HepG2 (cell line): ENCODE data around the gene TSC22D4. TPM values are rescaled to one million over a fixed set of nuclear protein-coding genes. Genes with fewer than 3 reads are reported as not detected.
A peak's percentile ranks its signal among the peaks of the same experiment; 100 is the strongest.

ENCODE experiments used
- BRF2 ChIP-seq: sonication (generic); formaldehyde crosslinking; IDR thresholded peaks from 2 replicates; pipeline ENCODE4 v1.8.1; 2022; ENCODE audit warnings: mild to moderate bottlenecking, missing genetic modification reagents
- FOXA3 ChIP-seq: IDR thresholded peaks from 2 replicates; pipeline ENCODE4 v1.6.1; 2016; ENCODE audit warnings: missing genetic modification reagents, missing compliant biosample characterization
- FOXM1 ChIP-seq: sonication (generic); formaldehyde crosslinking; IDR thresholded peaks from 2 replicates; pipeline ENCODE4 v1.5.0; 2020; ENCODE audit warnings: missing genetic modification reagents
- GABPA ChIP-seq, 2 experiments: IDR thresholded peaks; 2 replicates each; pipeline ENCODE4 v1.6.1; 2011 to 2016; ENCODE audit warnings: low read depth in 2 of 2, low read length in 1 of 2, missing biosample characterization in 1 of 2, missing genetic modification characterization in 1 of 2
- HMG20A ChIP-seq: IDR thresholded peaks from 2 replicates; pipeline ENCODE4 v1.6.1; 2016; ENCODE audit warnings: borderline replicate concordance
- HNF4G ChIP-seq, 2 experiments: sonication (generic) in 1 of 2; formaldehyde crosslinking in 1 of 2; IDR thresholded peaks; 2 replicates each; pipeline versions ENCODE4 v1.4.0 to v1.6.1; 2011 to 2020; ENCODE audit warnings: borderline replicate concordance in 2 of 2, low read depth in 2 of 2, mild to moderate bottlenecking in 2 of 2, low read length in 1 of 2, missing genetic modification reagents in 1 of 2, moderate library complexity in 1 of 2
- ISL2 ChIP-seq: sonication (generic); formaldehyde crosslinking; IDR thresholded peaks from 2 replicates; pipeline ENCODE4 v1.5.0; 2020; ENCODE audit warnings: missing genetic modification reagents
- MAZ ChIP-seq, 2 experiments: sonication (generic) in 1 of 2; formaldehyde crosslinking in 1 of 2; IDR thresholded peaks; 2 replicates each; pipeline versions ENCODE4 v1.5.0 to v1.6.1; 2012 to 2020; ENCODE audit warnings: low read depth in 2 of 2, mild to moderate bottlenecking in 2 of 2, borderline replicate concordance in 1 of 2, improper control_type of control experiment in 1 of 2, low read length in 1 of 2, missing genetic modification reagents in 1 of 2, moderate library complexity in 1 of 2
- REXO4 ChIP-seq: sonication (generic); formaldehyde crosslinking; IDR thresholded peaks from 2 replicates; pipeline ENCODE4 v1.8.0; 2022; ENCODE audit warnings: missing genetic modification reagents, mild to moderate bottlenecking, borderline replicate concordance
- RXRA ChIP-seq: sonication (generic); formaldehyde crosslinking; IDR thresholded peaks from 2 replicates; pipeline ENCODE4 v1.5.1; 2020; ENCODE audit warnings: missing genetic modification reagents
- U2AF2 ChIP-seq: fragments of 200-400 bp; formaldehyde crosslinking; IDR thresholded peaks from 2 replicates; pipeline ENCODE4 v1.6.1; 2017; ENCODE audit warnings: low read depth, mild to moderate bottlenecking, low read length
- XRCC5 ChIP-seq: fragments of 200-400 bp; formaldehyde crosslinking; optimal IDR thresholded peaks from 2 replicates; pipeline ENCODE3; 2017; ENCODE audit warnings: mild to moderate bottlenecking, low read length
- ZFP41 ChIP-seq: sonication (generic); formaldehyde crosslinking; IDR thresholded peaks from 2 replicates; pipeline ENCODE4 v1.4.0; 2020; ENCODE audit warnings: mild to moderate bottlenecking, missing genetic modification reagents, borderline replicate concordance
- ZKSCAN8 ChIP-seq: IDR thresholded peaks from 2 replicates; pipeline ENCODE4 v1.6.1; 2016; ENCODE audit warnings: borderline replicate concordance, missing genetic modification reagents, missing compliant biosample characterization
- ZNF101 ChIP-seq: sonication (generic); formaldehyde crosslinking; IDR thresholded peaks from 2 replicates; pipeline ENCODE4 v1.4.0; 2020; ENCODE audit warnings: mild to moderate bottlenecking, low read depth, missing genetic modification reagents, borderline replicate concordance
- ZNF121 ChIP-seq: sonication (generic); formaldehyde crosslinking; IDR thresholded peaks from 2 replicates; pipeline ENCODE4 v1.5.0; 2020; ENCODE audit warnings: mild to moderate bottlenecking, missing genetic modification reagents
- ZNF235 ChIP-seq: sonication (generic); formaldehyde crosslinking; IDR thresholded peaks from 2 replicates; pipeline ENCODE4 v1.8.1; 2023; ENCODE audit warnings: mild to moderate bottlenecking, missing genetic modification reagents, borderline replicate concordance
- ZNF253 ChIP-seq: sonication (generic); formaldehyde crosslinking; IDR thresholded peaks from 2 replicates; pipeline ENCODE4 v1.8.0; 2022; ENCODE audit warnings: mild to moderate bottlenecking, missing genetic modification reagents, borderline replicate concordance
- ZNF33B ChIP-seq: sonication (generic); formaldehyde crosslinking; IDR thresholded peaks from 2 replicates; pipeline ENCODE4 v1.5.1; 2020; ENCODE audit warnings: mild to moderate bottlenecking, missing genetic modification reagents
- ZNF720 ChIP-seq: sonication (generic); formaldehyde crosslinking; IDR thresholded peaks from 2 replicates; pipeline ENCODE4 v1.4.0; 2020; ENCODE audit warnings: missing genetic modification reagents
- ZNF749 ChIP-seq: sonication (generic); formaldehyde crosslinking; IDR thresholded peaks from 2 replicates; pipeline ENCODE4 v1.8.0; 2022; ENCODE audit warnings: mild to moderate bottlenecking, missing genetic modification reagents, moderate library complexity, borderline replicate concordance
- polyA plus RNA-seq, 8 experiments: library from polyadenylated mRNA; depleted of rRNA in 3 of 8; stranded (reverse) in 7 of 8; unstranded in 1 of 8; fragments of >200 nt; fragmentation: Illumina TruSeq in 4 of 8; extraction: Trizol in 4 of 8; gene quantifications; 2 replicates each; pipeline versions ENCODE4 v1.2.1 to v1.2.3, GENCODE V29; 2011 to 2016; ENCODE audit warnings: low read depth in 4 of 8, missing spikeins in 1 of 8, mixed read lengths in 1 of 8; ENCODE audit not compliant: insufficient read depth in 1 of 8
- total RNA-seq, 5 experiments: library from RNA; depleted of rRNA; stranded (reverse); fragments of >200 nt; fragmentation: Illumina TruSeq; extraction: Trizol; gene quantifications; 2 replicates each; pipeline ENCODE4 v1.2.3, GENCODE V29; 2016; ENCODE audit warnings: low read depth in 1 of 5
- TF ChIP-seq, protein P1 (sequence below): sonication (generic); formaldehyde crosslinking; IDR thresholded peaks from 2 replicates; pipeline ENCODE4 v1.4.0; 2020; ENCODE audit warnings: missing genetic modification reagents
- TF ChIP-seq, protein P2 (sequence below): fragments of 450-650 bp; IDR thresholded peaks from 2 replicates; pipeline ENCODE4 v1.6.1; 2017
- TF ChIP-seq, protein P3 (sequence below): sonication (generic); formaldehyde crosslinking; IDR thresholded peaks from 2 replicates; pipeline ENCODE4 v1.8.1; 2023; ENCODE audit warnings: mild to moderate bottlenecking, missing genetic modification reagents

TSC22D4 gene
- total and polyA plus RNA-seq, 2 of the 13 experiments (the other 11 are each of a cell fraction or from before 2014, with no cell fraction given): 7.7 to 8.7 TPM

- TF ChIP-seq, protein P1, sequence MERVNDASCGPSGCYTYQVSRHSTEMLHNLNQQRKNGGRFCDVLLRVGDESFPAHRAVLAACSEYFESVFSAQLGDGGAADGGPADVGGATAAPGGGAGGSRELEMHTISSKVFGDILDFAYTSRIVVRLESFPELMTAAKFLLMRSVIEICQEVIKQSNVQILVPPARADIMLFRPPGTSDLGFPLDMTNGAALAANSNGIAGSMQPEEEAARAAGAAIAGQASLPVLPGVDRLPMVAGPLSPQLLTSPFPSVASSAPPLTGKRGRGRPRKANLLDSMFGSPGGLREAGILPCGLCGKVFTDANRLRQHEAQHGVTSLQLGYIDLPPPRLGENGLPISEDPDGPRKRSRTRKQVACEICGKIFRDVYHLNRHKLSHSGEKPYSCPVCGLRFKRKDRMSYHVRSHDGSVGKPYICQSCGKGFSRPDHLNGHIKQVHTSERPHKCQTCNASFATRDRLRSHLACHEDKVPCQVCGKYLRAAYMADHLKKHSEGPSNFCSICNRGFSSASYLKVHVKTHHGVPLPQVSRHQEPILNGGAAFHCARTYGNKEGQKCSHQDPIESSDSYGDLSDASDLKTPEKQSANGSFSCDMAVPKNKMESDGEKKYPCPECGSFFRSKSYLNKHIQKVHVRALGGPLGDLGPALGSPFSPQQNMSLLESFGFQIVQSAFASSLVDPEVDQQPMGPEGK (CRISPR knock-in tag): peak; percentile 90
- TF ChIP-seq ZFP41 (CRISPR knock-in tag) (no peak), ZNF101 (CRISPR knock-in tag) (no peak), ZNF749 (CRISPR knock-in tag) (no peak), XRCC5 (peak; percentile 77), ZNF253 (CRISPR knock-in tag) (no peak), ZKSCAN8 (no peak), ZNF720 (no peak), U2AF2 (no peak), FOXA3 (CRISPR knock-in tag) (no peak), GABPA (IDR thresholded peaks at IDR 0.05; ENCODE audit: low read depth, low read length) (peak; percentile 22; the same call in 1 of the 2 replicates), GABPA (CRISPR knock-in tag; IDR thresholded peaks at IDR 0.05; ENCODE audit: low read depth) (no peak), HMG20A (CRISPR knock-in tag) (no peak), MAZ (IDR thresholded peaks at IDR 0.05; ENCODE audit: borderline replicate concordance, low read depth, low read length) (peak; percentile 47; the same call in 1 of the 2 replicates), MAZ (CRISPR knock-in tag; IDR thresholded peaks at IDR 0.05; ENCODE audit: low read depth) (no peak), ZNF33B (no peak), RXRA (CRISPR knock-in tag) (peak; percentile 57; the same call in 1 of the 2 replicates), BRF2 (CRISPR knock-in tag) (no peak), REXO4 (CRISPR knock-in tag) (no peak), ZNF235 (CRISPR knock-in tag) (no peak), ISL2 (CRISPR knock-in tag) (no peak), FOXM1 (no peak), HNF4G (IDR thresholded peaks at IDR 0.05; ENCODE audit: borderline replicate concordance, low read depth, low read length) (no peak), HNF4G (CRISPR knock-in tag; IDR thresholded peaks at IDR 0.05; ENCODE audit: borderline replicate concordance, low read depth) (0 out of 2 replicates have a peak, but pooled peaks have one; percentile 25), ZNF121 (CRISPR knock-in tag) (no peak)
- TF ChIP-seq, protein P2, sequence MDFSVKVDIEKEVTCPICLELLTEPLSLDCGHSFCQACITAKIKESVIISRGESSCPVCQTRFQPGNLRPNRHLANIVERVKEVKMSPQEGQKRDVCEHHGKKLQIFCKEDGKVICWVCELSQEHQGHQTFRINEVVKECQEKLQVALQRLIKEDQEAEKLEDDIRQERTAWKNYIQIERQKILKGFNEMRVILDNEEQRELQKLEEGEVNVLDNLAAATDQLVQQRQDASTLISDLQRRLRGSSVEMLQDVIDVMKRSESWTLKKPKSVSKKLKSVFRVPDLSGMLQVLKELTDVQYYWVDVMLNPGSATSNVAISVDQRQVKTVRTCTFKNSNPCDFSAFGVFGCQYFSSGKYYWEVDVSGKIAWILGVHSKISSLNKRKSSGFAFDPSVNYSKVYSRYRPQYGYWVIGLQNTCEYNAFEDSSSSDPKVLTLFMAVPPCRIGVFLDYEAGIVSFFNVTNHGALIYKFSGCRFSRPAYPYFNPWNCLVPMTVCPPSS: no peak
- TF ChIP-seq, protein P3, sequence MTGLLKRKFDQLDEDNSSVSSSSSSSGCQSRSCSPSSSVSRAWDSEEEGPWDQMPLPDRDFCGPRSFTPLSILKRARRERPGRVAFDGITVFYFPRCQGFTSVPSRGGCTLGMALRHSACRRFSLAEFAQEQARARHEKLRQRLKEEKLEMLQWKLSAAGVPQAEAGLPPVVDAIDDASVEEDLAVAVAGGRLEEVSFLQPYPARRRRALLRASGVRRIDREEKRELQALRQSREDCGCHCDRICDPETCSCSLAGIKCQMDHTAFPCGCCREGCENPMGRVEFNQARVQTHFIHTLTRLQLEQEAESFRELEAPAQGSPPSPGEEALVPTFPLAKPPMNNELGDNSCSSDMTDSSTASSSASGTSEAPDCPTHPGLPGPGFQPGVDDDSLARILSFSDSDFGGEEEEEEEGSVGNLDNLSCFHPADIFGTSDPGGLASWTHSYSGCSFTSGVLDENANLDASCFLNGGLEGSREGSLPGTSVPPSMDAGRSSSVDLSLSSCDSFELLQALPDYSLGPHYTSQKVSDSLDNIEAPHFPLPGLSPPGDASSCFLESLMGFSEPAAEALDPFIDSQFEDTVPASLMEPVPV (CRISPR knock-in tag): no peak
Measured at GRCh38 chr7:100465702-100466311, 13.2 kb downstream of the TSC22D4 start (continued).
